Activated T-cell treated with anti-CD3 and anti-CD28 coated beads for 48 hours (primary cell): ENCODE measurements around the gene KIAA0586.
"Not testable (repeated sequence)": the region's sequence is repeated elsewhere in the genome, so short reads cannot be mapped to it uniquely, and the experiment has no call there.

Source experiments
- DNase-seq: peaks from one replicate; pipeline ENCODE4 v3.0.0-alpha.2; 2020; ENCODE audit warnings: low read depth

The KIAA0586 gene

DNA sequence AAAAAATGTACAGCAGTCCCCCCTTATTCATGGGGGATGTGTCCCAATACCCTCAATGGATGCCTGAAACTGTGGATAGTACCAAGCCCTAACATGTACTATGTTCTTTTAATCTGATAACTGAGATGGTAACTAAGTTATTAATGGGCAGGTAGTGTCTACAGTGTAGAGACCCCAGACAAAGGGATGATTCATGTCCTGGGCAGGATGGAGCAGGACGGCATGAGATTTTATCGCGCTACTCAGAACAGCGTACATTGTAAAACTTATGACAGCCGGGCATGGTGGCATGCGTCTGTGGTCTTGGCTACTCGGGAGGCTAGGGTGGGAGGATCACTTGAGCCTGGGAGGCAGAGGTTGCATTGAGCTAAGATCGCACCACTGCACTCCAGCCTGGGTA lies 37.1 kb downstream of the KIAA0586 start:
- no peak for DNase-seq

DNA sequence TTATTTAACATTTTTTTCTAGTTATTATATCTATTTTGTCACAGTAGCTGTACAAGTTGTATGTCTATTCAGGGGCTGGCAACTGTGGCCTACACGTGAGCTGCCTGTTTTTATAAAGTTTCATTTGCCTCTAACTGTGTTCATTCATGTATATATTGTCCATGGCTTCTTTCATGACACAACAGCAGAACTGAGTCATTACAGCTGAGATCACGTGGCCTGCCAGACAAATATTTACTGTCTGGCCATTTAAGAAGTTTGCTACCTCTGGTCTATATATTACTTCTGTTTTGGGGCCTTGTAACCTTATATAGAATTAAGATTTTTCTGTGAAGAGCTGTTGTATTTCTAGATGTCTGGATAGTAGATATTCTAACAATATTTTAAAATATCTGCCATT lies 37.9 kb downstream of the KIAA0586 start:
- DNase-seq = no peak

DNA sequence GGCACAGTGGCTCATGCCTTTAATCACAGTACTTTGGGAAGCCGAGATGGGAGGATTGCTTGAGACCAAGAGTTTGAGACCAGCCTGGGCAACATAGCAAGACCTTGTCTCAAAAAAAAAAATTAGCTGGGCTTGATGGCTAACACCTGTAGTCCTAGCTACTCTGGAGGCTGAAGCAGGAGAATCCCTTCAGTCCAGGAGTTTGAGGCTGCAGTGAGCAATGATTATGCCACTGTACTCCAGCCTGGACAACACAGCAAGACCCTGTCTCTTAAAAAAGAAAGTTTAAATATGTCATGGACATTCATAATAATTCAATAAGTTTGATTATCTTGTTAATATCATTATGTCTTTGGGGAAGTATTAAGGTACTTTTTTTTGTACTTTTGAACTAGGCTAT lies 38.9 kb downstream of the KIAA0586 start:
- DNase-seq = no peak

DNA sequence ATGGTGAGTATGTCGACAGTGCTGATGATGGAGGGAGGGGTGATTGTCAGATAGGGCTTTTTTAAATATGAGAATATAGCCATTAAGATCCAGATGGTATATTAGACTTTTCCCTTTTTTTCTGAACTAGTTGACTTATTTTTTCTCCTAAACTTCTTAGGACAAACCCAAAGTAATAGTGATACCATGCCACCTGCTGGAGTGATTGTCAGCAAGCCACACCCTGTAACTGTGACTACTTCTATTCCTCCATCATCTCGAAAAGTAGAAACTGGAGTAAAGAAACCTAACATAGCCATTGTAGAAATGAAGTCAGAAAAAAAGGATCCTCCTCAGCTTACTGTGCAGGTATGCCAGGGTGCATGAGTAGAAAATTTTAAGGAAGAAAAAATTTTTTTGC lies 40.1 kb downstream of the KIAA0586 start:
- DNase-seq = no peak

DNA sequence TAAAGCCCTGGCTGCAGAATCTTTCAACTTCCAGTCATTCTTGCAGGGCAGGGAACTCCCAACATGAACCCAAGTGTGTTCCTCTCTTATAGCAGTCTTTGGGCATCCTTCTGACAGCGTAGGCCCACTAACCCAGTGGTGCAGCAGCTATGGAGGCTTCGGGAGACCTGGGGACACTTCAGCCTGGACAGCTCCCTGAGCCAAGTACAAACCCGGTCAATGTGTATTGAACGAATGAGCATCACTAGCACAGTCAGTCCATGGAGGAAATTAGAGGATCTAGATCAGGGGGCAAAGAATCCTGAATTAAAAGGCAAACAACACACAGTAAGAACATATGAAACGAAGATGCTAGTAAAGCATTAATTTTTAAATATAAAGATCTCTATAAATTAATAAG lies 41.8 kb downstream of the KIAA0586 start:
- no peak for DNase-seq

DNA sequence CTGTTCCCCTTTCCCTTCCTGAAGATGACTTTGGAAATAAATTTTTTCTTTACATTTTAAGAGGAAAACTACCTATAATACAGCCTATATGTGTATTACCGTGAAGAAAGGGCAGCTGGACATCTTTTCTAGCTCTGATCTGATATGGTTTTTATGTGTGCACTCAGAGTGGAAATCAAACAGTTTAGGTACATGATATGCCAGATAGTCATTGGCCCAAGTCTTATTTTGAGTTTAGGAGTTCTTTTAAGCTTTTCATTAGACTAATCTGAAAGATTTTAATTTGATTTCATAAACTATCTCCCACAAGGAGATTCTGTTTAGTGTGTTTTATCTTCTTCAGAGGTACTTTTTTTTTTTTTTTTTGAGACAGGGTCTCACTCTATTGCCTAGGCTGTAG lies 48.8 kb downstream of the KIAA0586 start:
- no peak for DNase-seq

DNA sequence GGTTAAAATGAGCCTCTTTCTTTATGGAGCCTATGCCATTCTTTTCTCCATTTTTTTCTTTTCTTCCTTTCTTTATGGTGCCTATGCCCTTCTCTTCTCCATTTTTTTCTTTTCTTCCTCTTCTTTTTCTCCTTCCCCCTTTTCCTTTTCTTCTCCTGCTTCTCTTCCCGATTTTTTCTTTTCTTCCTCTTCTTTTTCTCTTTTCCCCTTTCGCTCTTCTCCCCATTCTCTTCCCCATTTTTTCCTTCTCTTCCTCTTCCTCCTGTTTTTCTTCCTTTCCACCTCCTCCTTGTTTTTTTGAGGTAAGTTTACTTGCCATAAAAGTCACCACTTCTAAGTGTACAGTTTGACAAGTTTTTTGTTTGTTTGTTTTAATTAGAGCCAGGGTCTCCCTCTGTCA lies 50.1 kb downstream of the KIAA0586 start:
- DNase-seq = no peak

DNA sequence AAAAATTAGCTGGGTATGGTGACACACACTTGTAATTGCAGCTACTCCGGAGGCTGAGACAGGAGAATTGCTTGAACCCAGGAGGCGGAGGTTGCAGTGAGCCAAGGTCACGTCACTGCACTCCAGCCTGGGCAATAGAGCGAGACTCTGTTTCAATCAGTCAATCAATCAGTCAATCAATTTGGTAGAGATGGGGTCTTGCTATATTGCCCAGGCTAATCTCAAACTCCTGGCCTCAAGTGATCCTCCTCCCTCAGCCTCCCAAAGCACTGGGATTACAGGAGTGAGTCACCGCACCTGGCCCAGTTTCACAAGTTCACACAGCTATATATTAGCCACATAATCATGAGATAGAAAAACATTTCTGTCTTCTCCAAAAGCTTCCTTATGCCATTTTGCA lies 50.8 kb downstream of the KIAA0586 start:
- not testable (repeated sequence) for DNase-seq

DNA sequence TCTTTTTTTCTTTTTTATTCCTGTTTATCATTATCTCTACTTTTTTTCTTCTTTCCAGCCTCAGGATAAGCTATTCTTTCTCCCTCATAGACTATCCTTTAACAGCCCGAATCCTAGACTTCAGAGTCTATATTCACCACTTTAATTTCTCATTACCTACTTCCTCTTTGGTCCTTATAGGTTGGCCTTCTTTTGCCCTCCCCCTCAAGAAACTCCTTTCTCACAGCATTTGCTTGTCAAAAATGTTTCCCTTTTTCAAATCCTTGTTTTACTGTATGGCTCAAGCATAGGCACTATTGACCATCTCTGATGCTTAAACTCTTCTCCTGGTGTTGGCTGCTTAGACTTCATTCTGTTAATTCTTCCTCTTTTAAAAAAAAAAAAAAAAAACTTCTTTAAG lies 52.5 kb downstream of the KIAA0586 start:
- no peak for DNase-seq

DNA sequence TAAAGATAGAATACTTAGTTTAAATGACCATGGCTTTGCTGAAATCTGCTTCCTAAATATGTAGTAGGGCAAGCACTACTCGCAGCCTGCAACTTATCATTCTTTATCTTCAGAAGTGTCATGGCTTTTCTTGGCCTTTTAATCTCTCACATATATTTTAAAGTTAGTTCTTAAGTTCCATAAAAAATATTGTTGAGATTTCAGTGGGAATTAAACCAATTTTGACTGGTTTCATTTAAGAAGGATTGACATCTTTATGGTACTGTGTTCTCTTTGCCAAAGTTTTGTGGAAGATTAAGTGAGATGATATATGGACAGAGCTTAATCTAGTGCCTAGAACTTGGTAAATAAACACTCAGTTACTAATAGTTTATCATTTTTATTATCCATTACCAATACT lies 56.7 kb downstream of the KIAA0586 start:
- DNase-seq = no peak

DNA sequence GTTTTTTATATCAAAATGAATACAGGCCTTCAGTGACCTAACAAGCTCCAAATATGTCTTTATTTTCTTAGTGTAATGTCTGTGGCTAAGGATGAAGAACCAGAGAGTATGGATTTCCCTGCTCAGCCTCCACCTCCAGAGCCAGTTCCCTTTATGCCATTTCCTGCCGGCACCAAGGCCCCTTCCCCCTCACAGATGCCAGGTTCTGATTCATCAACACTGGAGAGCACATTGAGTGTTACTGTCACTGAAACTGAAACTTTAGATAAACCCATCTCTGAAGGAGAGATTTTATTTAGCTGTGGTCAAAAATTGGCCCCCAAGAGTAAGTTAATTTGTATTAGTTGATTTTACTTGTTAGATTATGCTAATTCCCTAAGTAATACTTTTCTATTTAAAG lies 61.0 kb downstream of the KIAA0586 start:
- DNase-seq = peak; percentile 16

DNA sequence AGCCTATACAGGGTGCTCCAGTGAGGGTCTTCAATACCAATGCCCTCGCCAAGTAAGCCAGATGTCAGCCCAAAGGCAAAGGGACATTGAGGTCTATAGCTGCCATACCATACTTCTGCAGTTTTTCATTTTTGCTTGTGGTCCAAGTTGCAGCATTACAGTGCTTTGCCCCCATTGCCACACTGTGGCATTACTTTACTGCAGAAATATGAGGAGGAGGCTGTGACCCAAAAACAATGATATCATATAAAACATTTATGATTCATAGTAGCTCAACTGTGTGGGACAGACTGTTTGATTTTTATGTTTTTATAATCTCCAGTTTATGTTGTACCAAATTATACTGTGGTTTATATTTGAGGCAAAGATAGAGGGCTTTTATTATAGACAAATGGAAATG lies 64.1 kb downstream of the KIAA0586 start:
- no peak for DNase-seq

DNA sequence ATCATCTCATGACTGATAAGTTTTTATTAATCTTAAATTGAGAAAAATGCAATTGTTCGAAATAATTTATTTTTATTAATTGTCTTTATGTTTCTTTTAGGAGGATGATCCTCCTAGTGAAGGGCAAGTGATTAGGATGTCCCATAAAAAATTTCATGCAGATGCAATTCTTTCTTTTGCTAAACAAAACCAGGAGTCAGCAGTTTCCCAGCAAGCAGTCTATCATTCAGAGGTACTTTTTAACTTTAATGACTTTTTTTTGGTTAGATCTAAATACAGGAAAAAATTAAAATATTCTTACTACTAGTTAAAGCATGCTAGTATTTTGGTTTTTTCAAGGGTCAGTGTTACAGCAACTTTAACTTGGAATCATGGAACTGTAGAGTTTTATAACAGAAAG lies 64.5 kb downstream of the KIAA0586 start:
- DNase-seq = no peak

DNA sequence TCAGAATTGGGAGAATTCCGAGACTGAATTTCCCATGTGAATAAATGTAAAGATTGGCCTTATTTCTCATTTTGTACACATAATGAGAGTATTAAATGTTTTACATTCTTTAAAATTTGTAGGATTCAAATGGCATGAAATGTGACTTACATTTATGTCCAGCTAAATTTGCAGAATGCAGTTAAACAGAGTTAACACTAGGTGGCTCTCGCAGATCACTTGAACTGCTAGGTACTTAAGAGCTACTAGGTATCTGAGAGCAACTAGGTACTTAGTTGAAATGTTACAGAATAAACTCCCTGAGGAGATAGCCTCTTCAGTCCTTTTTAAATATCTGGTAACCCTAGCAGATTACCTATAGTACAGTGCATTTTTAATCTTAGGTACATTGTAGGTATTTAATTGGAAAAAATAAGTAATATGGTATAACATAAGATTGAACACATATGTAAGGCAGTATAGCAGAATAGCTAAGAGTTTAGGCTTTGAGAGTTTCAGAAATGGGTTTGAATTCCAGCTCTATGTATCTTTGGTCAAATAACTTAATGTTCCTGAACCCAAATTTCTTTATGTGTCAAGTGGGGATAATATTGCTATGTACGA lies 73.8 kb downstream of the KIAA0586 start:
- no peak for DNase-seq

DNA sequence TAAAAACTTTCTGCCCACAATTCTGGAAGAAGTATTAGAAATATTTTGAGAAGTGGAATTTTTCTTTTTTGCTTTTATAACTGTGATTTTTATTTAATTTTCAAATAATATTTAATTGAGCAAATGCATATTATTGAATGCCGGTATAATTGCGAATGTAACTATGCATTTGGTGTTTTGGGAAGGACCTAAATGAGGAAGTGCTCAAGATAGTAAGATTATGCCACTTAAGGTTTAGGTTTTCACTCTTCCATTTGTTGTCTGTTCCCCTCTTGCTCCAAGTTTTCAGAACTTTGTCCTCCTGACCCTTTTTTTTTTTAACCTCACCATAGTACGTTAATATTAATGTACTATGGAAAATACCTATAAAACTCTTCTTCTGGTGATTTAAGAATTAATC lies 85.8 kb downstream of the KIAA0586 start:
- DNase-seq = no peak

DNA sequence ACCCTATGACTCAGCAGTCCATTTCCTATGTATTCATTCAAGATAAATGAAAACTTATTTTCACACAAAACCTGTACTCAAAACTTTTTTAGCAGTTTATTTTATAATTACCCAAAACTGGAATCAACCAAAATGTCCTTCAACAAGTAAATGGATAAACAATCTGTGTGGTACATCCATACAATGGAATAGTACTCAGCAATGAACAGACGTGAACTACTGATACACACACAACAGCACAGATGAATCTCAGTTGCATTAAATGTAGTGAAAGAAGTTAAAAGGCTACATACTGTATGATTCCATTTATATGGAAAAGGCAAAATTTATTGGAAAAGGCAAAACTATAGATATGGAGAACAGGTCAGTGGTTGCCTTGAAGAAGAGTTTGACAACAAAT lies 90.1 kb downstream of the KIAA0586 start:
- DNase-seq = no peak

DNA sequence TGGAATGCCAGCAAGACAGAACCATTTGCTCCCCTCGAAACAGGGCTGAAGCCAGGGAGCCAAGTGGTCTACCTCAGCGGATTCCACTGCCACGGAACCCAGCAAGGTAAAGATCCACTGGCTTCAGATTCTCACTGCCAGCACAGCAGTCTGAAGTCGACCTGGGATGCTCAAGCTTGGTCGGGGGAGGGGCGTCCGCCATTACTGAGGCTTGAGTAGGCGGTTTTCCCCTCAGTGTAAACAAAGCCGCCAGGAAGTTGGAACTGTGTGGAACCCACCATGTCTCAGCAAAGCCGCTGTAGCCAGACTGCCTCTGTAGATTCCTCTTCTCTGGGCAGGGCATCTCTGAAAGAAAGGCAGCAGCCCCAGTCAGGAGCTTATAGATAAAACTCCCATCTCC lies 98.2 kb downstream of the KIAA0586 start:
- not testable (repeated sequence) for DNase-seq

DNA sequence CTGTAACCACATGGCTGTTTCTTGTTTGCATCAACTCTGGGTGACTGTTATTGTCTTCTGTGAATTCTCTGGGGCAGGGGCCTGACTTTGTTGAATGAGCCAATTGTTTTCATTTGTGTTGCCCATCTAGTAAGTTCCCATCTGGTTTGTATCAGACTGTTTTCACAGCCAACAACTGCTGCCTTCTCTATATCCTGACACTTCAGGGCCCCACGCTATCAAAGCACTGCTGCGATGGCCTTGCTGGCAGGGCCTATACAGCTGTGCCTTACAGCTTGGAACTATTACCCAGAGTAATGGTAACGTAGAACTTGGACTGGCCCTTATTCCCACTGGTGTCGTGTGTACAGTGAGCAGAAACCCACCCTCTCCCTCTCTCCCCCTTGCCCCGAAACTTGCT lies 105.9 kb downstream of the KIAA0586 start:
- DNase-seq = no peak

DNA sequence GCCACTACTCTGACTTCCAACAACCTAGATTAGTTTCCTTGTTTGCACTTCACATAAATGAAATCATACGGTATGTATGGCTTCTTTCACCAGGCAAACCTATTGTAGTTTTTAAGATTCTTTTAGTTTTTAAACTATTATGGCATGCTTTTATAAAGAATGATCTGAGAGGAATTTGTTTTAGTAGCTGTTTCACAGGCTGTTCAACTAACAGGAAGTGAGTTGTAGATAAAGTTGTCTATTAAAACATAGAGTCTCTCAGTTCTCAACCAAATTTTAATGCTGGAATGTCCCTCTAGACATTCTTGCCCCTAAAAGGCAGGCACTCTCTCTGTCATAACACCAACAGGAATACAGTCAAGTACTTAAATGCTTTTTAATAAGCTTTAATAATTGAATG lies 107.5 kb downstream of the KIAA0586 start:
- no peak for DNase-seq

DNA sequence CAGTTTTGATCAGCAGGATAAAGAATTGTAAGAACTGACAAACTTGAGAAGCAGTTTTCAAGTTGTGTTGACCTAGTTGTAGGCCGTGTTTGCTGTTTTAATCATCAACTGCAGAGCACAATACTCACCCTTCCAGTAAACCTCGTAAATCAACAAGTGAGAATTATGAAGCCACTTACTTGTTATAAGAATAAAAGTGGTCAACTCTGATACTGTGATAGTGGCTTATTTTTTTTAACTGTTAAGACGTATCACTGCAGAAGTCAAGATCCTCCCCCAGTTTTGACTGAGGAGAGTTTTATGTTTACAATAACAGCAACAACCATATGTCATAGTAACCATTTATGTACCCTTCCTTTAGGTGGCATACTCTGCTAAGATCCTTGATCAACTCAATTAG lies 109.5 kb downstream of the KIAA0586 start:
- DNase-seq = no peak

DNA sequence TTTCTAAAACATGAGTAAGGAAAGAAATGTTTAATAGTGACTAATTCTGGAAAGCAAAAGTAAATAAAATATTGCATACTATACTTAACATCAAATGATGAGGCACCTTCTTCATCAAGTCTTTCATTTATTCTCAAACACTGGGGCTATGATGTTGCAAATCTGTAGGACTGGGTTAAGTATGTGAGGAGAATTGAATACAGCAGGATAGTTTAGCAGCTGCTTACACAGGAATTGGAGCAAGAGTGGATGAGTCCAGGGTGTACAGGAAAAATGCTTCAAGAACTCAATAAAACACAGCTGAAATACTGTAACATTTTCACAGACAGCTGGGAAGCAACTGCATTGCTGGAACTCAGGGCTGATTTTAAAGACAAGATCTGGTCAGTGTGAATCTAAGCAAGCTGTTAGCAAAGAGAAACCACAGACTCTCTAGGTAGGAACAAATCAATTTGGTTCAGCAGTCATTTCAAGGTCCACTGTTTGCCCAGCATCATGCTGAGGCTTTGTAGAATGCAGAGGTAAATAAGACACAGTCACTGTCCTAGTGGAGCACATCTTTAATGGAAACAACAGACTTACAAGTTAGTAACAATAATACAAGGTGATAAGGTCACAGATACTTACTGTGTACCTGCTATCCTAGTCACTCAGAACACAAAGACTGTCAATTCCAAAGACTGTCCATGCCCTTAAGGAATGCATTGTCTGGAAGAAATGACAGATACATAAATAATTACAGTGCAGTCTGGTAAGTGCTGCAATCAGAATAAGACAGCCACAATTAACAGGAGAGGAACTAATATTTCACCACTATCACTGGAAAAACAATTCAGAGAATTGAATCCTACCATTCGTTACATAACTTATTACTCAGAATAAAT lies 113.5 kb downstream of the KIAA0586 start:
- DNase-seq = no peak

DNA sequence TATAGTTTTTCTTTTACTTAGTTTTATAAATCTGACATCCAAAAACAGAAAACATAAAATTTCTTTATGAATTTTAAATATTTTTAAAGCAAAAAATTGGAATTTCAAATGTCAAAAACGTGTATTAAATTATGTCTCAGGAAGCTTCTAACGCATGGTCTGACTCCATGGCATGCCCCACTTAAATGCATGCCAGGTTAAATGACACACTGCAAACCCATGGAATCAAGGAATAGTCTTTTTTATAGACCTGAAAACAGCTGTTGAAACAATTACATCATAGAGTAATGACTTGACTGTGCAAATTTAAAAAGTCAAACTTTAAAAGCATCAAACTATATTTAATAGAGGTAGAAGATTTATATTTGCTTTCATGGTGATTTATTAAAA lies 114.1 kb downstream of the KIAA0586 start:
- no peak for DNase-seq

DNA sequence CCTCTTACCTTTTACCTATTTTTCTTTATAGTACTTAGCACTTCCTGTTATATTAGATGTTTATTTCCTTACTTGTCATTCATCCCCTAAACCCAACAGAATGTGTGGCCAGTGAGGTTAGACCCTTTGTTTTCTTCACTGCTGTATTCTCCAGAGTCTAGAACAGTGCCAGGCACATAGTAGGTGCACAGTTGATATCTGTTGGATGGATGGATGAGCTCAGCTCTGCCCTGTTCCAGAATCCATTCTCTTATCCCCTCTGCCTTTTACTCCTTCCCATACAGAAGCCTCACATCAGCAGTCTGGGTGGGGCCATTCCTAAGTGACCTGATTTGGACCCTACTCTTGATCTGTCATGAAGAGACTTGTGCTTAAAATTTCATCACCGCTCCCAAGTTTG lies 115.7 kb downstream of the KIAA0586 start:
- no peak for DNase-seq

DNA sequence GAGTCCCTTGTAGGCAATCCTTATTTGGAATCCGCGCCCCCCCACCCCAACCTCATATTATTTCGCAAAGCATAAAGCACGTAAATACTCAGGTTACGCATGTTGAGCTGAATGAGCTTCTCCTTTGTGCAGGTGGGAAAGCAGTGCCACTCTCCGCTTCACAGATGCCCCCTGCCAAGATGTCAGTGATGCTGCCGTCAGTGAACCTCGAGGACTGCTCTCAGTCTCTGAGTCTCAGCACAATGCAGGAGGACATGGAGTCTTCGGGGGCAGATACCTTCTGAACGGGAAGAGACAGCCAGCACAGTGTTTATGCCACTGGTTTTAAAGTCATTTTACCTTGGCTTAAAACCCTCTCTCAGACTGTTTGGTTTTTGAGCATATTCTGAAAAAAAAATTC lies 120.1 kb downstream of the KIAA0586 start:
- no peak for DNase-seq
